ENCODE results near the gene RNF152.

GRCh38 chr18:61890344-61890743 lies 2.5 kb downstream of the RNF152 start:
- TF ChIP-seq CTCF (IDR thresholded peaks at IDR 0.05 in 4 of 5, conservative IDR thresholded peaks at IDR 0.05 in 1 of 5) (no peak), POLR2A (IDR thresholded peaks at IDR 0.05) (no peak)

Measured in gastrocnemius medialis (tissue), 4 donors.